ENCODE measurements around the gene VLDLR.

GRCh38 chr9:2618289-2618688 is 3.3 kb upstream of the VLDLR start:
- no peak for TF ChIP-seq TAF1 (IDR thresholded peaks at IDR 0.05; ENCODE audit: borderline replicate concordance, insufficient read depth, low read length)
- no peak for TF ChIP-seq POLR2AphosphoS5 (IDR thresholded peaks at IDR 0.05; ENCODE audit: low read depth, low read length)
- TF ChIP-seq SIN3A (IDR thresholded peaks at IDR 0.05; ENCODE audit: borderline replicate concordance, insufficient read depth, low read length): no peak
- no peak for TF ChIP-seq FOXP2 (optimal IDR thresholded peaks at IDR 0.05; ENCODE audit: borderline replicate concordance, extremely low read depth, extremely low read length, insufficient read depth)
- TF ChIP-seq REST (IDR thresholded peaks at IDR 0.05; ENCODE audit: insufficient read depth in 1 of 2, low read depth in 2 of 2, low read length in 2 of 2): no peak
